Thyroid gland (tissue), 4 donors: ENCODE results near the gene AGTRAP. TPM values are rescaled to one million over a fixed set of nuclear protein-coding genes. Genes with fewer than 3 reads are reported as not detected.

Source experiments
- DNase-seq, 2 donors: peaks; one replicate each; pipeline ENCODE4 v3.0.0-alpha.2; 2019
- H3K27ac ChIP-seq, 3 donors: fragments of 200-600 bp; sonication (generic); 1 replicate in 2 of 3; 2 replicates in 1 of 3; pipeline ENCODE4 v1.5.1; 2016 to 2019; ENCODE audit warnings: mild to moderate bottlenecking in 1 of 3, moderate library complexity in 1 of 3
- H3K27me3 ChIP-seq: fragments of 200-600 bp; sonication (generic); one replicate; pipeline ENCODE4 v1.5.1; 2019
- H3K36me3 ChIP-seq, 2 donors: fragments of 200-600 bp; sonication (generic); one replicate each; pipeline ENCODE4 v1.5.1; 2016 to 2019
- H3K4me1 ChIP-seq, 2 donors: fragments of 200-600 bp; sonication (generic); one replicate each; pipeline ENCODE4 v1.5.1; 2017 to 2019
- H3K4me3 ChIP-seq, 3 donors: fragments of 200-600 bp; sonication (generic); replicated peaks in 1 of 3; 1 replicate in 2 of 3; 2 replicates in 1 of 3; pipeline ENCODE4 v1.5.1; 2016; ENCODE audit warnings: mild to moderate bottlenecking in 1 of 3
- H3K9me3 ChIP-seq: fragments of 200-600 bp; sonication (generic); one replicate; pipeline ENCODE4 v1.5.1; 2017
- POLR2A ChIP-seq, 2 donors: fragments of 450-650 bp; IDR thresholded peaks; one replicate each; pipeline ENCODE4 v1.6.1; 2017; ENCODE audit warnings: antibody characterized with exemption in 2 of 2, mild to moderate bottlenecking in 2 of 2, moderate library complexity in 1 of 2
- WGBS, 2 donors: methylation state at CpG; one replicate each; pipeline ENCODE4 v1.1.5; 2017; 5-methylcytosine and 5-hydroxymethylcytosine counted together
- intact Hi-C: fragments of 100-400 bp; cut with DNase I; formaldehyde crosslinking; loops from one replicate; pipeline ENCODE4 v1.15.1; 2023
- total RNA-seq, 4 donors: library from RNA; depleted of rRNA; stranded (reverse); fragments of >200 nt; gene quantifications; one replicate each; pipeline ENCODE4 v1.2.3, GENCODE V29; 2016
- TF ChIP-seq, protein P1 (sequence below), 6 experiments: fragments of 200-600 bp in 3 of 6; fragments of 450-650 bp in 3 of 6; sonication (generic) in 3 of 6; IDR thresholded peaks; one replicate each; pipeline ENCODE4 v1.5.1; 2016 to 2019; ENCODE audit warnings: antibody characterized with exemption in 6 of 6, mild to moderate bottlenecking in 2 of 6, inconsistent platforms in 1 of 6, moderate library complexity in 1 of 6

The AGTRAP gene
- total RNA-seq, 4 donors from 2014 or later: 35.6 to 72.4 (median 63.6) TPM

GRCh38 chr1:11795238-11795890 lies 59.4 kb downstream of the AGTRAP start:
- H3K4me1 ChIP-seq: peaks cover 38 to 65% of the 10 kb centered on the region in 2 donors
- WGBS, 2 donors: 76 to 77% methylated on average over 12 to 14 of the region's 14 CpGs

DNA sequence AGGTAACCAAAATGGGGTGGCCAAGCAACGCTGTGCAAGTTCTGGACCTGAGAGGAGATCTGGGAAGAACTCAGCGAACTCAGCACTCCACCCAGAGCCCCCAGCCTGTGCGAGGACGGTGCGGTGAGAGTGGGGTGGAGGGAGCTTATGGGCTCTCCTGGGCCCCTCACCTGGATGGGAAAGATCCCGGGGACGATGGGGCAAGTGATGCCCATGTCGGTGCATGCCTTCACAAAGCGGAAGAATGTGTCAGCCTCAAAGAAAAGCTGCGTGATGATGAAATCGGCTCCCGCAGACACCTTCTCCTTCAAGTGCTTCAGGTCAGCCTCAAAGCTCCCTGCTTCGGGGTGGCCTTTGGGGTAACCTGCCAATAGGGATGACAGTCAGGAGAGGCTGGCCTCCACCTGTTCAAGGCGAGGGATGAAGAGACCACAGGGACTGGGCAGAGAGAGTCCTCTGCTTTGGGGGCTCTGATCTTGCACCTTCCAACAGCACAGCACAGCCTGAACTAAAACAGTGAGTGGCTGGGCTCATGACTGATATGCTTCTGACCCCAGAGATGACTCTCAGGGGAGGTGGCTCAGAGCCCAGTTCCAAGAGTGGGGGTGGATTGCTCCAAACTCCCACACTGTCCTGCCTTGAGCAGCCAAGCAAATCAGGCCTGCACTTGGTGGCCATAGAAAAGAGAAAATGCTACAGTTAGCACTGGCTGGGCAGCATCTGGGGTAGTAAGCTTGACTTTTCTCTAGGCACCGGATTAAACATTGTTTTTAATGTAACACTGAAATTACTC lies 60.3 kb downstream of the AGTRAP start:
- intact Hi-C loops: no loop called here
- Histone ChIP-seq H3K4me3 (no peak overlapping the region), H3K4me1 (peaks cover 33 to 65% of the 10 kb centered on the region in 2 donors), H3K9me3 (no peaks in the 10 kb centered on the region), H3K27me3 (no peaks in the 10 kb centered on the region), H3K36me3 (peaks cover 38 to 45% of the 10 kb centered on the region in 2 donors), H3K27ac (peak overlapping the region; percentile 79 to 91 (median 84))
- WGBS, 2 donors: 42 to 59% methylated on average over 15 of the region's 15 CpGs
- peak; percentile 97 to 98 for DNase-seq
- TF ChIP-seq POLR2A (IDR thresholded peaks at IDR 0.05): peak in 1 of 2 donors; percentile 69
- TF ChIP-seq, protein P1, sequence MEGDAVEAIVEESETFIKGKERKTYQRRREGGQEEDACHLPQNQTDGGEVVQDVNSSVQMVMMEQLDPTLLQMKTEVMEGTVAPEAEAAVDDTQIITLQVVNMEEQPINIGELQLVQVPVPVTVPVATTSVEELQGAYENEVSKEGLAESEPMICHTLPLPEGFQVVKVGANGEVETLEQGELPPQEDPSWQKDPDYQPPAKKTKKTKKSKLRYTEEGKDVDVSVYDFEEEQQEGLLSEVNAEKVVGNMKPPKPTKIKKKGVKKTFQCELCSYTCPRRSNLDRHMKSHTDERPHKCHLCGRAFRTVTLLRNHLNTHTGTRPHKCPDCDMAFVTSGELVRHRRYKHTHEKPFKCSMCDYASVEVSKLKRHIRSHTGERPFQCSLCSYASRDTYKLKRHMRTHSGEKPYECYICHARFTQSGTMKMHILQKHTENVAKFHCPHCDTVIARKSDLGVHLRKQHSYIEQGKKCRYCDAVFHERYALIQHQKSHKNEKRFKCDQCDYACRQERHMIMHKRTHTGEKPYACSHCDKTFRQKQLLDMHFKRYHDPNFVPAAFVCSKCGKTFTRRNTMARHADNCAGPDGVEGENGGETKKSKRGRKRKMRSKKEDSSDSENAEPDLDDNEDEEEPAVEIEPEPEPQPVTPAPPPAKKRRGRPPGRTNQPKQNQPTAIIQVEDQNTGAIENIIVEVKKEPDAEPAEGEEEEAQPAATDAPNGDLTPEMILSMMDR (IDR thresholded peaks at IDR 0.05): no peak

More at GRCh38 chr1:11795238-11795890, 59.4 kb downstream of the AGTRAP start:
- no peaks in the 10 kb centered on the region for H3K27me3 ChIP-seq
- TF ChIP-seq, protein P1 (IDR thresholded peaks at IDR 0.05): no peak
- TF ChIP-seq POLR2A (IDR thresholded peaks at IDR 0.05): no peak
- intact Hi-C loops: no loop called here
- no peak overlapping the region for H3K4me3 ChIP-seq
- H3K36me3 ChIP-seq: peaks cover 29 to 38% of the 10 kb centered on the region in 2 donors
- DNase-seq: no peak
- peak overlapping the region; percentile 79 to 91 (median 84) for H3K27ac ChIP-seq
- H3K9me3 ChIP-seq: no peaks in the 10 kb centered on the region

DNA sequence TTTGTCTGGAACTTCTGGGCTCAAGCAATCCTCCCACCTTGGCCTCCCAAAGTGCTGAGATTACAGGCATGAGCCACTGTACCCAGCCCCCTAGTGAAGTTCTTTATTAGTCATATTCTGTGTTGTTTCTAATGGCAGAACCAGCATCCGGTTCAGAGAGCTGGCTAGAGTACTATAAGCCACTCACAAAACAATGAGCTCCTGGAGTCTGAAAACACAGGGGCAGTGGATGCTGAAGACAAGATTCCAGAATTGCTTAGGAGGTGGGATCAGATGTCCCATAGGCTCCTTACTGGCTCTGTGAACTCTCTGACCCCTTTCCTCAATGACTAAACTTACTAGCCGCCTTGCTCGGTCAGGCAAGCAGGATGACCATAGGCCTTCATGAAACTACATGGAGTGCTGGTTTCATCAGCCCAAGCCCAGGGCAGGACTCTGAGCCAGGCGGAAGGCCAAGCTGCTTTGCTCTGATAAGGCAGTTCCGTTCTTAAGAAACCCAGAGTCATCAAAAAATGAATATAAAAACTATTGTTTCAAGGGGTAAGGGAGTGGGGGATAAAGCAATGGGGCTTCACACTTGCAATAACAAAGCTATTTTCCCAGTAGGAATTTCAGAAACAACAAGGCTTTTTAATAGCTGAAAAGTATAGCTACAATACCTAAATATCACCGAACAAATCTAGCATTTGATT lies 61.7 kb downstream of the AGTRAP start:
- Histone ChIP-seq H3K36me3 (peaks cover 36 to 38% of the 10 kb centered on the region in 2 donors), H3K4me1 (peaks cover 43 to 68% of the 10 kb centered on the region in 2 donors), H3K9me3 (no peaks in the 10 kb centered on the region), H3K4me3 (no peak overlapping the region), H3K27ac (peak overlapping the region; percentile 51 to 91 (median 84)), H3K27me3 (no peaks in the 10 kb centered on the region)
- no peak for TF ChIP-seq POLR2A (IDR thresholded peaks at IDR 0.05)
- WGBS, 2 donors: 49 to 55% methylated on average over 5 to 6 of the region's 6 CpGs
- intact Hi-C loops: no loop called here
- peak; percentile 70 to 73 for DNase-seq

- Histone ChIP-seq H3K4me1 (peaks cover 57 to 80% of the 10 kb centered on the region in 2 donors), H3K27ac (peak overlapping the region in 2 of 3 donors; percentile 17 to 84), H3K9me3 (no peaks in the 10 kb centered on the region), H3K4me3 (no peak overlapping the region), H3K27me3 (no peaks in the 10 kb centered on the region), H3K36me3 (peaks cover 28 to 30% of the 10 kb centered on the region in 2 donors)
- 99 to 100% methylated on average over 5 of the region's 5 CpGs for WGBS, 2 donors
- no peak for DNase-seq
- intact Hi-C loops: no loop called here
- no peak for TF ChIP-seq POLR2A (IDR thresholded peaks at IDR 0.05)
- TF ChIP-seq, protein P1 (IDR thresholded peaks at IDR 0.05): no peak
These were observed 63.2 kb downstream of the AGTRAP start for GRCh38 chr1:11799099-11799498.

DNA sequence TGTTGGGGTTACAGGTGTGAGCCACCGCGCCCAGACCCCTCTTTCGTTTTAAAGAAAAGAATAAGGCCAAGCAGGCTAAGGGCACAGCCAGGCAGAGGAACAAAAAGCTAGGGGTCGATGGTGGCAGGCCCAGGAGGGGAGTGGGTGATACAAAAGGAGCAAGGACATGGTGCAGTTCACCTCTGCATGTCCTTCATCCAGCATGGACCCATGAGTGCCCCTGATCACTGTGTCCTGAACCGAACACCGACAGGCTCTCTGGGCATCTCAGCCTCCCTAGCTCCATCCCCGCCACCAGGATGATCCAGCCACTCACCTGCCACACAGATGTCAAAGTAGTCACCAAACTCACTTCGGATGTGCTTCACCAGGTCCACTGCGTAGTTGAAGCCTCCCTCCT lies 64.0 kb downstream of the AGTRAP start:
- WGBS, 2 donors: 96 to 98% methylated on average over 9 of the region's 9 CpGs
- intact Hi-C loops: loop anchor here (10.0 kb wide), 1 partner anchor 145 kb away; the partner anchor contains the start of genes FBXO2 and FBXO44
- Histone ChIP-seq H3K27ac (no peak overlapping the region), H3K4me3 (no peak overlapping the region), H3K27me3 (no peaks in the 10 kb centered on the region), H3K4me1 (peaks cover 65 to 81% of the 10 kb centered on the region in 2 donors), H3K36me3 (peaks cover 20 to 22% of the 10 kb centered on the region in 2 donors), H3K9me3 (no peaks in the 10 kb centered on the region)
- DNase-seq: no peak
- TF ChIP-seq, protein P1 (IDR thresholded peaks at IDR 0.05): no peak
- no peak for TF ChIP-seq POLR2A (IDR thresholded peaks at IDR 0.05)
